GM18519 (cell line): ENCODE results near the gene ANKFY1.

Source experiments
- ATAC-seq: cut with Tn5 transposase; IDR thresholded peaks from one replicate; pipeline ENCODE4 v1.9.1; 2021; ENCODE audit warnings: mild to moderate bottlenecking, moderate library complexity; ENCODE audit not compliant: unreplicated experiment, low FRiP score

The ANKFY1 gene

DNA sequence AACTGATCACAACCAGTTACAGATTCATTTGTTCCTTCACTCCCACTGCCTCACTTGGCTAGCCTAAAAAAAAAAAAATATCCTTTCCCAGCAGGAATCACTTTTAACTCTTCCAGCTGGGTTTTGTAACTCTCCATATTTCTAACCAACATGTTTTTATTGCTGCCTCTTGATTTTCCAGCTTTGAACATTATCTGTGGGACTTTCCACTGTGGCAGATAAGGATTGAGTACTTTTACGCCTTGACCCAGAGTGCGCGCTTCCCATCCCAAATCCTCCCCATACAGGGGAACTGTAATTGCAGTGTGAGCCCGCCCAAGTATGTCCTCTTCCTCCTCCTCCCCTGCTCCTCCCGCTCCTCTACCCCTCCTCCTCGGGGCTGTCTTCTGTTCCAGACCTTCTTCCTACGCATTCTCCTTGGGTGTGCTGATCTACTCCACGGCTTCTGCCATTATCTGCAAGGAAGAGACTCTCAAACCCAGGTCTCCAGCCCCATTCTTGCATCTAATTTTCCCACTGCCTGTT is 77.4 kb downstream of the ANKFY1 start:
- ATAC-seq = no peak

DNA sequence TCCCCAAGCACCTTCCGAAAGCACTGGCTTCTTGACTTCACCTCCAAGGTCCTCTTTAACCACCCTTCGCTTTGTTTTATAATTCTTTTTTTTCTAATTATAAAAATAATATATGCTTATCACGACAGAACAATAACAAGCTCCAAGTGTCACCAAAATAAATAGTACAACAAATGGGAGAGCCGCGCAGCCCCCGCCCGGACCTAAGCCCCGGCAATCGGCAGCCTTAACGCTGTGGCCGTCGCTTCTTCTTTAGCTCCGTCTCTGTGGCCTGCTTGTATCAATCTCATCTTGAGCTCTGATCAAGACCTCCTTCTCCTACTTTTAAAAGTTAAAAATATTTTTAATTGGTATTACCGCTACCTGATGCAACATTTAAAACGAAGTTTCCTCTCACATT is 78.1 kb downstream of the ANKFY1 start:
- ATAC-seq = no peak

GRCh38 chr17:4184811-4185210 is 79.0 kb downstream of the ANKFY1 start:
- ATAC-seq = no peak

DNA sequence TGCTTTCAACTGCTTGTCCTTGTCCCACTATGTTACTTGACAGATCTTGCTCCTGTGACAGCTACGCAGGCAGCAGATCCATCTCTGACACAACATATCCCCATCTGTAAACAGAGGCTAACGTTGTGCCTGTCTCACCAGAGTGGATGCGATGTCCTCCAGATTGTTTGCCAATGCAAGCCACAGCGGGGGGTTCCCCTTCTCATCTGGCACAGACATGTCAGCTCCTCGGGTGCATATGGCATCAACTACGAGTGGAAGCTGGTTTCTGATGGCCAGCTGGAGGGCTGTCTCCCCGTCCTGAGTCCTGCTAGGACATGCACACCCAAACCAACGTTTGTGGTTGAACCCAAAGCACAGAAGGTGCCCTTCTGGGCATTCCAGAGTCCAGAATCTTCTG is 81.7 kb downstream of the ANKFY1 start:
- ATAC-seq = no peak

DNA sequence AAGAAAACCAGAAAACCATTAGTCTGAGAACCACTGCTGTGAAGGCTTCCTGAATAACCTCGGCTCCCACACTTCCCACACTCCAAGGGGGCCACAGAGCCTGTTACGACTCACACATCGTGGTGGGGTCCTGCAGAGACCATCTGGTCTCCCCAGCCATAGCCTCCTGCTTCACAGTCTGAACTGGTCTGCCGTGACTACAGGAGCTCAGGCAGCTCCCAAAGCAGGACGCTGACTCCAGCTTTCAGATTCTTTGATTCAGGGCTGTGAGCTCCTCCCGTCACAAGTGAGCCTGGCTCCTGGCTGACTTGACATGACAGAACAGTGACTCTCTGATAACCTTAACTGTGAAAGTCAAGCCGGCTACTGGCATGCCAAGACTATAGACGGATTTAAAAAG is 83.0 kb downstream of the ANKFY1 start:
- no peak for ATAC-seq

GRCh38 chr17:4179071-4179470 is 84.7 kb downstream of the ANKFY1 start:
- ATAC-seq = no peak

DNA sequence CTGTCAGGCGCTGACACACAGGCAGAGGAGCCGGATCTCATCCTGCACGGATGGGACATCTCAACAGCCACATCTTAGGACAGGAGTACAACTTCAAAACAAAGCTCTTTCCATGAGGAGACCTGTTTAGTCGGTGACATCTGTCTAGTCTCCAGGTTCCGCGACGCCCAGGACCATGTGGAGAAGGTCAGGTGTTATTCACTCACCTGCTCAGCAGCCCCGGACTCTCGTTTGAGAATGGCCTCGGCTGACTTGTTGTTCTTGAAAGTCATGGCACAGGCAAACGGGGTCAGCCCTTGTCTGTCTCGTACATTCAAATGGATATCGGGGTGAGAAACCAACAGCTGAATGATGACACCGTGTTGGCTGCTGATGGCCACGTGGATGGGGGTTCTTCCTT is 85.1 kb downstream of the ANKFY1 start:
- ATAC-seq = no peak

GRCh38 chr17:4177806-4178205 is 86.0 kb downstream of the ANKFY1 start:
- ATAC-seq = no peak

- no peak for ATAC-seq
Observed at GRCh38 chr17:4176808-4177472, 86.8 kb downstream of the ANKFY1 start.

DNA sequence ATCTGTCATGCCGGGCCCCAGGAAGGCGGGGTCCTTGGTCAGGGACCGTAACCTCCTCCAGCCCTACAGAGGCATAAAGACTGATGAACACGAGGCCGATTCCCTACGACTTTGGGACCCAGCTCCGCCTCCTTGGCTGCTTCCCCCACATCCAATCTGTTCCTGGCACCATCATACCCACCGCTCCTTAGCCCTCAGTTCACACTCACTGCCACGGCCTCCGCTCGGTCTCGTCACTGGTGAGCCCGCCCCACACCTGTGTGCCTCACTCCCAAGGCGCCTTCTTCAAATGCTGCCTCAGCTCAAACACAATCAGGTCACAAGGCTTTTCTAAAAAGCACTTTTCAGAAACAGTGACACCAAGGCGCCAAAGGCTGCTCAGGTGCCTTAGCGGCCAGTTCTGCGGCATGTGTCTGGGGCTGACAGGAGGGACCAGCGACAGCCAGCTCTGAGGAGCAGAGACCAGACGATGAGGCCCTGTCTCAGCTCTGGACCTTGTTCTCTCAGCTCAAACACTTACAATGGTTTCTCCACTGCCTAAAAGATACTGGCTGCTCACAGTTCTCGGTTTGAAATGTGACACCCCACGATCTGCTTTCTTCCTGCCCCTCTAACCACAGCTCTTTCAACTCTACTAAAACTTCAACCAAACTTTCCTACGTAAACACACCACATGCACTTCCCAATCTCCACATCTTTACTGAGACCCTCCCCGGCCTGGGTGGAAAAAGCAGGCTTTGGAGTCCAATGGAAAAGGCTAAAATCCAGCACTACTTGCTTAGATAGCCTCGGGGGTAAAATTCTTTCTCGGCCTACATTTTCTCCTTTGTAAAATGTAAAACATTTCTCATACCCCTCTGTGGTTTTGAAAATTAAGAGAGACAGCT is 87.6 kb downstream of the ANKFY1 start:
- no peak for ATAC-seq

DNA sequence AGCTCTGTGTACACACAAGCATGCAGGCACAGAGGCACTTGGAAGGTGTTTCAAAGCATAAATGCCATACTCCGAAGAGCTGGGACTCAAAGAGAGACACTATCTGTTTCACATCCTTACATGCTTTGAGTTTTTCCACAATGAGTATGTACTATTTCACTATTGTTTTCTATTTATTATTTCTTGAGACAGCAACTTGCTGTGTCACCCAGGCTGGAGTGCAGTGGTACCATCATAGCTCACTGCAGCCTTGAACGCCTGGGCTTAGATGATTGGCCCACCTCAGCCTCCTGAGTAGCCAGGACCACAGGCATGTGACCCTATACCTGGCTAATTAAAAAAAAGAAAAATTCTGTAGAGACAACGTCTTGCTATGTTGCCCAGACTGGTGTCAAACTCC is 89.2 kb downstream of the ANKFY1 start:
- ATAC-seq = no peak

- no peak for ATAC-seq
Observed at GRCh38 chr17:4173781-4174180, 90.0 kb downstream of the ANKFY1 start.

GRCh38 chr17:4172356-4172755 is 91.4 kb downstream of the ANKFY1 start:
- ATAC-seq = no peak

DNA sequence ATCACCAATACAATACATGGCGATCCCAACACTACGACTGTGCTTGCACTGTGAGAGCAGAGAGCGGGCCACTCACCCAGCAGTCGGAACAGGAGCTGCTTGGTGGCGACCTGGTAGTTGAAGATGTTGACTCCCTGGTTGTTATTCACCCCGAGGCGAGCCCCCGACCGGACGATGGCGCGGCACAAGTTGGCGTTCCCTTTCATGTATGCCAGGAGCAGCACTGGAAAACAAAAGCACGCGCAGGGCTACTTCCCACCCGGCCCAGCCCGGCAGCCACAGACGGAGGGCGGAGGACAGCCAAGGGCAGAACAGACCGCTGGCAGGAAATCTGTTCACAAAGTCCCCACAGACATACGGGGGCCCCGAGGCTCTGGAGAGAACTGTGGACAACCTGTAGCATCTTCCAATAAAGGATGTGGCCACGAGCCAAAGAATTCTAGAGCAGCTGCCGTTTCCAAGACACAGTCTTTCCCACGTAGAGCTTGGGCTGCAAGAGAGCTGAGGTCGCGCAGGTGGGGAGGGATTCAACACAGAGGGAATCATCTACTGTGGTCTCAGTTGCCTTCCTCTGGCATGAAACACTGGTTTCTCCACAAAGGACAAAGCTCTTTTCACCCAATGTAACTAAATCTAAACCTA is 93.0 kb downstream of the ANKFY1 start:
- no peak for ATAC-seq

DNA sequence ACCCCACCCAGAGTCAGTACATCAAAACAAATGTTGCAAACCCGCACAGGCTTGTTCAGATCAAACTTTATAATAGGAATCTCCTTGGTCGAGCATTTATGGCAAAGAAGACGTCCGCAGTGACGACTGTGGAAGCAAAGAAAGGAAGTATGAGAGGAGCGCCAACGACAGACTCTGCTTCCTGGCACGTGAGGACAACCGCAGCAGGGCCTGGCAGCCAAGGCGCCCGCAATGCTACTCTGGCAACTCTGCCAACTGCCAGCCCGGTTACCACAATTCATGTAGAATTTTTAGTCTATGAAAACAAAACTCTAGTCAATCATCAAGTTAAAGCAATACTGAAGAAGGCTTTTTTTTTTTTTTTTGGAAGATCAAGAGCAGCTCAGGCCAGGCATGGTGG is 96.0 kb downstream of the ANKFY1 start:
- no peak for ATAC-seq

- no peak for ATAC-seq
Observed at GRCh38 chr17:4166419-4166818, 97.4 kb downstream of the ANKFY1 start.

- no peak for ATAC-seq
Observed at GRCh38 chr17:4165301-4166010, 98.3 kb downstream of the ANKFY1 start.

DNA sequence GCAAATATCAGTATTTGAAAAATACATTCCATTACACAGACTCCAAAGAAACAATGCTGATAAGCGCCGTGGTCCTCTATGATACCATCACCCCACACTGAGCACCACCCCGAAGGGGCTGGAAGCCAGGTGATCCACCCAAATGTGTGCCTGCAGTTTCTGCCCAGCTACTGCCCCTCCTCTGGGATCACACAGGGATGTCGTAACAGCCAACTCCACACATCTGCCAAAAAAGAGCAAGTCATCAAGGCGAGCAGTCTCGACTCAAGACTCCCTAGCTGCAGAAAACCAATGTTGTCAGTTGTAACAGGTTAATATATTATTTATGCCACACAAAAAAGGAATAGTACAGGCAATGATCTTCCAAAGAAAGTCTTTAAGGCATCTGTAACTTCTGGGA is 99.8 kb downstream of the ANKFY1 start:
- no peak for ATAC-seq

DNA sequence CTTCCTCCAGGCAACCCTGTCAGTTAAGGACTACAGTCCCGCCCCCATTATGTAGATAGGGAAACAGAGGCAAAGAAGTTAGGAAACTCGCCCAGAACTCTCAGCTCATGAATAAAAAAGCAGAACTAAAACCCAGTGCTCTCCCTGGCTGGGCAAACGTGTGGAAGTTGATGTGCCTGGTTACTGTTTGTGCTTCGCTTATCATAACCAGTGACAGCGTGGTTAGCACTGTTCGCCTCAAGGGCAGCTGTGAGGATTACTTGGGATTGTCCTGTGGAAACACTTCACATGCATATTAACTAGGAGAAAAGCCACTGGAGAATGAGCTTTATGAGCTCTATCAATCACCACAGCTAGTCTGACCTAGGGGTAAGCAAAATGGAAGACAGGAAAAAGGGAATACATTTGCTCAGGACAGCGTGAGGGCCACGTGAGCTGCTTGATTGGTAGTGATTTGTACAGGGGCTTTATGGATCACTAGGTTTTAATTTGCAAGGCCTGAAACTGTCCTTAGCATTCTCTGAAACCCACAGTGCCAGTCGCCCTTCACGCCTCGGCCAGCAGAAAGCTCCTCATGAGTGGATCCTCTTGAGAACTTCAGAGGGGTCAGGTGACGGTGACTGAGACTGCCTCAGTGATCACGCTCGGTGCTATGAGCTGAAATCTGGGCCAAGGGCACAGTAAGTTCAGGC is 100.9 kb downstream of the ANKFY1 start:
- ATAC-seq = no peak

GRCh38 chr17:4162321-4162720 is 101.5 kb downstream of the ANKFY1 start:
- no peak for ATAC-seq
